Fibroblast of pulmonary artery (primary cell): ENCODE results near the gene ATRIP.

Source experiments
- DNase-seq: peaks from one replicate; pipeline ENCODE4 v3.0.0-alpha.2; 2010; ENCODE audit warnings: low read depth
- H3K4me3 ChIP-seq: replicated peaks from 2 replicates; pipeline ENCODE4 v1.5.1; 2011; ENCODE audit warnings: low read depth, mild to moderate bottlenecking, control low read depth, low read length, moderate library complexity
- TF ChIP-seq, protein P1 (sequence below): IDR thresholded peaks from 2 replicates; pipeline ENCODE4 v1.5.1; 2011; ENCODE audit warnings: mild to moderate bottlenecking, control low read depth, low read length, inconsistent platforms; ENCODE audit errors: missing control alignments

Gene ATRIP

DNA sequence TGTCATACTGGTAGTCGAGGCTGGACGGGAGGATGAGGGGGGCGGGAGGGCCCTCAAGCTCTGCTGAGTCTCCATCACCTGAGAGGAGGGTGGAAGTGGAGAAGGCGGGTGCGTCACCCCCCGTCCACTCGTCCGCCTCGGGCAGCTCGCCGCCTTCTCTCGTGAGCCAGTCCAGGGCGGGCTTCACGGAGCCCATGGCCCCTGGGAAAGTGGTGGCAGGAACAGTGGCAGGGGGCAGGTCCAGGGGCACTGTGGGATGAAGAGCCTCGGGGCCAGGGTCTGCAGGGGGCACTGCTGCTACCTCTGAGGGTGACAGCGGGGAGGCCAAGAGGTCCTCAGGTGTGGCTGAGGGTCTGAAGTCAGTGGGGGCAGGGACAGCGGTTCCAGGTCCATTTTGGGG lies 26.9 kb upstream of the ATRIP start:
- DNase-seq, result no peak
- H3K4me3 ChIP-seq, result no peak overlapping the region
- TF ChIP-seq, protein P1, sequence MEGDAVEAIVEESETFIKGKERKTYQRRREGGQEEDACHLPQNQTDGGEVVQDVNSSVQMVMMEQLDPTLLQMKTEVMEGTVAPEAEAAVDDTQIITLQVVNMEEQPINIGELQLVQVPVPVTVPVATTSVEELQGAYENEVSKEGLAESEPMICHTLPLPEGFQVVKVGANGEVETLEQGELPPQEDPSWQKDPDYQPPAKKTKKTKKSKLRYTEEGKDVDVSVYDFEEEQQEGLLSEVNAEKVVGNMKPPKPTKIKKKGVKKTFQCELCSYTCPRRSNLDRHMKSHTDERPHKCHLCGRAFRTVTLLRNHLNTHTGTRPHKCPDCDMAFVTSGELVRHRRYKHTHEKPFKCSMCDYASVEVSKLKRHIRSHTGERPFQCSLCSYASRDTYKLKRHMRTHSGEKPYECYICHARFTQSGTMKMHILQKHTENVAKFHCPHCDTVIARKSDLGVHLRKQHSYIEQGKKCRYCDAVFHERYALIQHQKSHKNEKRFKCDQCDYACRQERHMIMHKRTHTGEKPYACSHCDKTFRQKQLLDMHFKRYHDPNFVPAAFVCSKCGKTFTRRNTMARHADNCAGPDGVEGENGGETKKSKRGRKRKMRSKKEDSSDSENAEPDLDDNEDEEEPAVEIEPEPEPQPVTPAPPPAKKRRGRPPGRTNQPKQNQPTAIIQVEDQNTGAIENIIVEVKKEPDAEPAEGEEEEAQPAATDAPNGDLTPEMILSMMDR, result no peak

DNA sequence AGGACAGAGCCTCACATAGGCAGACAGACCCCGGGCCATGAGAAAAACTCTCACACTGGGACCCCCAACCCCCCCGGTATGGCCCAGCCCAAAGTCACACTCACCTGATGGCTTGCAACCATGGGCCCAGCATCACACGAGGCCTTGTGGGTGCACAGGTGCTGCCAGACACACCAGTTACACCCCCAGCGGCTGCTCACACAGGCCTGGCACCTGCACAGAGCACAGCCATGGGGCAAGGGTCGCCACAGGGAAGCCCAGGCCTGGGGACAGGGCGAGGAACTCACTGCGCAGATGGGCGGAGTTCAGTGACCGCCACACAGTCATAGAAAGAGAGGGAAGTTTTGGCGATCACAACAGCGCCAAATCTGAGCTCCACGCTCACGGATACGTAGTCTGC lies 26.0 kb upstream of the ATRIP start:
- H3K4me3 ChIP-seq, result no peak overlapping the region
- TF ChIP-seq, protein P1, result no peak
- DNase-seq, result no peak

DNA sequence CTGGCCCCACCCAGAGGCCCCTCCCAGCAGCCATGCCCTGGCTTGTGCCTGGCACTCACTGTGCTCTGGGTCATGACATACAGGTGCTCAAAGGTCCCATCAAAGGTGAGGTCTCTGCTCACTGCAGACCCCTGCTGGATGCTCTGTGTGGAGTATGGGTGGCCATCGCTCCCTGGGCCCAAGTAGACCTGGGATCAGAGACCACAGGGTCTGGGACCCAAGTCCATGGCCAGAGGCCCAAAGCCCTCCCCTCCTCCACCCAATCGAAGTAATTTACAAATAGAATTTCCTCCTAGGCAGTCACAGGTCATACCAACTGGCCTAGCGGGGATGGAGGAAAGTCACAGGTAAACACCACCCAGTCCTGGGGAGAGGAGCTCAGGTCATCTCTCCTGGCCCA lies 24.3 kb upstream of the ATRIP start:
- DNase-seq, result no peak
- no peak overlapping the region for H3K4me3 ChIP-seq
- TF ChIP-seq, protein P1, result no peak

- no peak overlapping the region for H3K4me3 ChIP-seq
- no peak for DNase-seq
- TF ChIP-seq, protein P1, result no peak
These were observed 23.9 kb upstream of the ATRIP start for GRCh38 chr3:48422681-48423080.

DNA sequence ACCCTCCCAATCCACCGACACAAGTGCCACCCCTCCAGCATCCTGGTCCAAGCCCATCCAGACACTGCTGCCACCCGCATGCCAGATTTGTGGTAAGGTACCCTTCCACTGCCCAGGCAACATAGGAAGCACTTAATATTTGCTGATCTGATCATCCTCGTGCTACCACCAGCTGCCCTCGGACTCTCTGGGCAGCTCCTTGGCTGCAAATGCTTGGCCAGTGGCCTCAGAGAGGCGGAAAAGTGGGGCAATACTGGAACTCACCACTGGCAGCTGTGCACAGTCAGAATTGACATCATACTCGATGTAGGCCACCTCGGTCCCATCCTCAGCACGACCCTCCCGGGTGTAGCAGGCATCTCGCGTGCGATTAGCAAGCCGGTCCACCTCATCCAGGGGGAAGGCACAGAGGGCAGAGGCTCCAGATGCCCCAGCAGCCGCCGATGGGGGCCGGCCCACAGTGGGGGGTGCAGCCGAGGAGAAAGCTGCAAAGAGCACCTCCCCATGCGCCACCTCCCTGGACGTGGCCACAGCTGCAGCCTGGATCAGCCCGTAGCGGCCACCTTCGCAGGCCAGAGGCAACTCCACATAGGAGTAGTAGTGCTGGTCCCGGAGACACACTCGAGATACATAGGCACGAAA lies 23.2 kb upstream of the ATRIP start:
- TF ChIP-seq, protein P1, result no peak
- H3K4me3 ChIP-seq, result no peak overlapping the region
- no peak for DNase-seq

GRCh38 chr3:48423883-48424695 lies 22.4 kb upstream of the ATRIP start:
- TF ChIP-seq, protein P1, result no peak
- no peak overlapping the region for H3K4me3 ChIP-seq
- DNase-seq, result no peak
